Endodermal cell (in vitro differentiated cells): ENCODE results near the gene SELENOW. TPM values are rescaled to one million over a fixed set of nuclear protein-coding genes. Genes with fewer than 3 reads are reported as not detected.

Source experiments
- DNase-seq: peaks from one replicate; pipeline ENCODE4 v3.0.0-alpha.2; 2017
- H3K27ac ChIP-seq: 2 replicates; pipeline ENCODE4 v1.5.1; 2013; ENCODE audit warnings: mild to moderate bottlenecking, low read depth, low read length, moderate library complexity
- H3K27me3 ChIP-seq: 2 replicates; pipeline ENCODE4 v1.6.1; 2013; ENCODE audit warnings: mild to moderate bottlenecking, low read length, moderate library complexity; ENCODE audit not compliant: insufficient read depth, control insufficient read depth, poor library complexity, severe bottlenecking
- H3K36me3 ChIP-seq: 2 replicates; pipeline ENCODE4 v1.7.0; 2013; ENCODE audit warnings: mild to moderate bottlenecking, low read length, moderate library complexity; ENCODE audit not compliant: control insufficient read depth, insufficient read depth
- H3K4me1 ChIP-seq: one replicate; pipeline ENCODE4 v1.7.0; 2013; ENCODE audit warnings: low read length; ENCODE audit not compliant: control insufficient read depth, insufficient read depth
- H3K4me3 ChIP-seq: 2 replicates; pipeline ENCODE4 v1.5.1; 2013; ENCODE audit warnings: mild to moderate bottlenecking, low read length, moderate library complexity
- H3K9ac ChIP-seq: 2 replicates; pipeline ENCODE4 v1.6.1; 2013; ENCODE audit warnings: mild to moderate bottlenecking, low read length, moderate library complexity; ENCODE audit not compliant: poor library complexity, severe bottlenecking; ENCODE audit errors: extremely low read depth
- H3K9me3 ChIP-seq: 2 replicates; pipeline ENCODE4 v1.6.1; 2013; ENCODE audit warnings: mild to moderate bottlenecking, low read length, moderate library complexity; ENCODE audit not compliant: control insufficient read depth
- H3K27ac Mint-ChIP-seq: 2 replicates; pipeline ENCODE4 v1.8.0; 2020; ENCODE audit warnings: mixed read lengths
- H3K27me3 Mint-ChIP-seq: 2 replicates; pipeline ENCODE4 v1.8.0; 2021; ENCODE audit warnings: mild to moderate bottlenecking, mixed read lengths; ENCODE audit not compliant: insufficient read depth
- H3K36me3 Mint-ChIP-seq: 2 replicates; pipeline ENCODE4 v1.8.0; 2020; ENCODE audit warnings: low read depth, mixed read lengths
- H3K4me1 Mint-ChIP-seq: 2 replicates; pipeline ENCODE4 v1.8.0; 2020; ENCODE audit warnings: mixed read lengths
- H3K4me3 Mint-ChIP-seq: 2 replicates; pipeline ENCODE4 v1.8.0; 2020; ENCODE audit warnings: mild to moderate bottlenecking, moderate library complexity, mixed read lengths
- H3K9me3 Mint-ChIP-seq: 2 replicates; pipeline ENCODE4 v1.8.0; 2020; ENCODE audit warnings: mild to moderate bottlenecking, mixed read lengths
- CTCF ChIP-seq: fragments of 200-600 bp; sonication (generic); conservative IDR thresholded peaks from 2 replicates; pipeline ENCODE4 v1.5.0; 2021; ENCODE audit warnings: antibody characterized with exemption, mild to moderate bottlenecking
- WGBS, 2 experiments: methylation state at CpG; one replicate each; pipeline versions ENCODE4 v1.1.5 to v1.1.7; 2013; ENCODE audit warnings: missing lambda C conversion rate in 2 of 2, mixed read lengths in 1 of 2; ENCODE audit not compliant: insufficient coverage in 1 of 2, insufficient read length in 1 of 2; 5-methylcytosine and 5-hydroxymethylcytosine counted together
- total RNA-seq, 2 donors: library from RNA; stranded (reverse); fragmentation: NEBNext Ultra II Directional in 1 of 2; extraction: Animal tissue kit (Norgen Biotek cat#: 25700) in 1 of 2; gene quantifications; 2 replicates in 1 of 2; 3 replicates in 1 of 2; pipeline ENCODE4 v1.2.1, GENCODE V29; 2021

Gene SELENOW
- total RNA-seq, 2 donors from 2014 or later, result 404 to 410 TPM

DNA sequence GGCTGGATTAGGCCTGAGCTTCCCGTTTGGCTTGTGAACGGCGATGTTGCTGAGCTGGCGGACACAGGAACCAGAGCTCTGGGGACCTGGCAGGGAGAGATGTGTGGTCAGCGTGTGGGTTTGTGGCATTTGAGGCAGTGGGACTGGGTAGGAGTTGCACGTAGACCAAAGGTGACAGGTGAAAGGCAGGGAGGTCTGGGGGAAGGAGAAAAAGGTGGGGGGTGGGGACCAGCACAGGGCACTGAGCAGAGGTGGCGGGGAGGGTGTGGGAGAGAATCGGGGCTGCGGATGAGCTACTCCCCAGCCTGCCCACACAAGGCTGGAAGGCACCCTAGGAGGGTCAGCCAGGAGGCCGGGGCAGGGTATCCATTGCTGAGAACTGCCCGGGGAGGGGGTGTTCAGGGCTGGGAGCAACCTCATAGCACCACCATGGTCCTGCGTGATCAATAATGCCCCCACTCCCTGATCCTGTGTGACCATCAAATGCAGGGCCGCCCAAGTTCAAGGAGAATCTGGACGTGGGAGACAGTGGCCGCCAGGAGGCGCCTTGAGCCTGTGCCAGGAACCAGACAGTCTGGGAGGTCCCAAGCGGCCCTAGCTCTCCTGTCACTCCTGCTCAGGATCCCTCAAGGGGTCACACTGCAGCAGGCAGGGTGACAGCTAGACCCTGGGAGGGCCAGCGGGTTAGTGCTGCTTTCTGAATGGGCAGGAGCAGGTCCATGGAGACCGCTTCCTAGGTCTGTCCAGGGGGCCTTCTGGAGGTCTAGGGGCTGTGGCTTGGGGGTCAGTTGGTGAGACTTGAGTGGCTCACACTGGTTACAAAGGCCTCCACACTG lies 12.8 kb upstream of the SELENOW start:
- Histone ChIP-seq H3K4me1 (no peaks in the 10 kb centered on the region), H3K9ac (no peak overlapping the region), H3K4me3 (no peak overlapping the region), H3K36me3 (no peaks in the 10 kb centered on the region), H3K27me3 (no peaks in the 10 kb centered on the region), H3K9me3 (no peaks in the 10 kb centered on the region), H3K27ac (no peak overlapping the region)
- Mint-ChIP-seq H3K27ac (peak overlapping the region; percentile 45), H3K36me3 (no peaks in the 10 kb centered on the region), H3K27me3 (no peaks in the 10 kb centered on the region), H3K9me3 (no peaks in the 10 kb centered on the region), H3K4me1 (peaks cover 7% of the 10 kb centered on the region), H3K4me3 (no peak overlapping the region)
- 32 to 41% methylated on average over 14 to 19 of the region's 19 CpGs for WGBS, 2 experiments
- peak; percentile 95 for DNase-seq
- peak; percentile 94 for TF ChIP-seq CTCF

DNA sequence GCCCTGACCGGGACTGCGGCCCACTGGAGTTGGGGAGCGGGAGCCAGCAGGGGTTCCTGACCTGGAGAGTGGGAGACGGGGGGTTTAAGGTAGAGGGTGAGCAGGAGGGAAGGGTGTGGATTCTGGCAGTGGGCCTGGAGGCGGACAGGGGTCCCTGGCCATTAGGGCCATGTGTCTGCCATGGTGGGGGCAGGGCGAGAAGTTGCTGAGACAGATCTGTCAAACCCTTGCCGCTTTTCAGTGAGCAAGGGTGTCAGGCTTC lies 12.2 kb upstream of the SELENOW start:
- H3K27me3 Mint-ChIP-seq, result no peaks in the 10 kb centered on the region
- no peak overlapping the region for H3K4me3 Mint-ChIP-seq
- Histone ChIP-seq H3K9me3 (no peaks in the 10 kb centered on the region), H3K36me3 (no peaks in the 10 kb centered on the region), H3K27ac (no peak overlapping the region), H3K9ac (no peak overlapping the region), H3K4me3 (no peak overlapping the region), H3K4me1 (no peaks in the 10 kb centered on the region), H3K27me3 (no peaks in the 10 kb centered on the region)
- TF ChIP-seq CTCF, result no peak
- WGBS, 2 experiments, result 89 to 96% methylated on average over 4 to 7 of the region's 7 CpGs
- H3K9me3 Mint-ChIP-seq, result no peaks in the 10 kb centered on the region
- peaks cover 7% of the 10 kb centered on the region for H3K4me1 Mint-ChIP-seq
- H3K27ac Mint-ChIP-seq, result no peak overlapping the region
- no peaks in the 10 kb centered on the region for H3K36me3 Mint-ChIP-seq
- DNase-seq, result no peak

GRCh38 chr19:47766670-47767069 lies 11.8 kb upstream of the SELENOW start:
- 92 to 95% methylated on average over 7 of the region's 7 CpGs for WGBS, 2 experiments
- Mint-ChIP-seq H3K9me3 (no peaks in the 10 kb centered on the region), H3K4me1 (peaks cover 7% of the 10 kb centered on the region)

More at GRCh38 chr19:47766670-47767069, 11.8 kb upstream of the SELENOW start:
- Mint-ChIP-seq H3K4me3 (no peak overlapping the region), H3K27ac (no peak overlapping the region), H3K27me3 (no peaks in the 10 kb centered on the region), H3K36me3 (no peaks in the 10 kb centered on the region)
- no peak for DNase-seq
- Histone ChIP-seq H3K4me3 (no peak overlapping the region), H3K9ac (no peak overlapping the region), H3K27ac (no peak overlapping the region), H3K4me1 (no peaks in the 10 kb centered on the region), H3K27me3 (no peaks in the 10 kb centered on the region), H3K36me3 (no peaks in the 10 kb centered on the region), H3K9me3 (no peaks in the 10 kb centered on the region)
- TF ChIP-seq CTCF, result no peak
